ENCODE results near the gene MRPL12.

The MRPL12 gene

DNA sequence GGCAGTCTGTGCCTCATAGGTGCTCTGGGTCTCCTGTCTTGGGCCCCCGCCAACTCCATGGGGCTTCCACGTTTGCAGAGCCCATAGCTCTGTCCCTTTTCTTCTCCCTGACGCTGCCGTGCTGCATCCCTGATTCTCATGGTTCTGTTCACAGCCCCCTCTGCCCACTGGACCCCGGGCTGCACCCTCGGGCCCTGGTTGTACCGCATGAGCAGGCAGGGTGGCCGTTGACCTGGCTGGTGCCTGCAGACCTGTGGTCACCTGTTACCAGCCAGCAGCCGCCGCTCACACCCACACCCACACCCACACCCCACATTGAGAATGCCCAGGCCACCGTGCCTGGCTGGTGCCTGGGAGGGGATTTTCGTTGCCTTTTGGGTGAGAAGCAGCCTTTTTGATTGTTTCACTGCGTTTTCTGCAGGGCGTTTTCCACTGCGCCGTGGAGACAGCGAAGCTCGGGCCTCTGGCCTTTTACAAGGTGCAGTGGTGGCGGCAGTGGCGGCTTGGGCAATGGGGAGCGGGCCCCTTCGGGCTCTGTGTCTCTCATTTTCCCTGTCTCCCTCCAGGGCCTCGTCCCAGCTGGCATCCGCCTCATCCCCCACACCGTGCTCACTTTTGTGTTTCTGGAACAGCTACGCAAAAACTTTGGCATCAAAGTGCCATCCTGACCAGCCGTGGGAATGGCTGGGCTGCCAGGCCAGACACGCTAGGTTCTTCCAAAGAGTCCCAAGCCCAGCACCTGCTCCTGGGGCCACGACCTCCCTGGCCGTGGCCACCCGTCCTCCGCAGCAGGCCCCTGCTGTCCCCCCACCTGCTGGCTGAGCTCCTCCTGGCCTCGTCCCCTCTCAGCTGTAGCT is 16.5 kb downstream of the MRPL12 start:
- Histone ChIP-seq H3K27ac (ENCODE audit: low read depth, low read length, poor library complexity, severe bottlenecking) (no peak overlapping the region), H3K9ac (ENCODE audit: low read length) (no peak overlapping the region)

DNA sequence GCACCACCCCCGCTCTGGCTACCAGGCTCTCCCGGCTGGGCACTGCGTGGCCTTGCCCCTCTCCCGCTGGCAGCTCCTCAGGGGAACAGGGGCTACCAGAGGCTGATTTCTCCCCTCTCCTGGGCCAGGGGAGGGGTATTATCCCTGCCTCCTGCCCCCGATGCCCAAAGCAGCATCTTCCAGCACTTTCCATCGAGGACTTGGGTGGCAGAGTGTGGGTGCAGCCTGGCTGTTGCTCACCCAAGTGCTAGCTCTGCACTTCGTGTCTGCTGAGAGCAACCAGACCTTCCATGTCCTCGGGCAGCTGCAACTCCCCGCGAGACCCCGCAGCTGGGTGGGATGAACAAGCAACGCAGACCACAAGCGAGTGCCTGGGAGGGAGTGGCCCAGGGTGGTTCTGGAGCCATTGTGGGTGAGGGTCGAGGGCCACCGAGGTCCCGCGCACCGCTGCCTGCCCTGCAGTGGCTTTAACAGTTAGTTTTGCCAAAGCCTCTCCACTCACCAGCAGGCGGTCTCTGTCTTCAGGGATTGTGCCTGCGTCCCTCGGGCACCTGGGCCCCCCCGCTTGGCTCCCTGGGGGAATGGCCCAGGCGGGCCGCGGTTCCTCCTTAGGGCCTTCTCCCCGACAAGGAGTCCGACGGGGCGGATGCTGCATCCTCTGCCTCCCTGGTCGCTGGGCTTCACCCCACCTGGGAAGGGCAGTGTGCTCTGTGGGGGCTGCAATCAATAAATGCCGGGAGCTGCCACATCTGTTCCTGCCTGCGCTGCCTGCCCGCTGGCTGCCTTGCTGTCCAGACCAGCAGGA is 17.3 kb downstream of the MRPL12 start:
- H3K9ac ChIP-seq (ENCODE audit: low read length): no peak overlapping the region
- no peaks in the 10 kb centered on the region for H4K20me1 ChIP-seq (ENCODE audit: insufficient read depth, low read length)
- H3K27me3 ChIP-seq (ENCODE audit: insufficient read depth, low read length): no peaks in the 10 kb centered on the region
- H3K9me3 ChIP-seq (ENCODE audit: low read length): no peaks in the 10 kb centered on the region
- H3K4me1 ChIP-seq (ENCODE audit: insufficient read depth, low read length, severe bottlenecking): peaks cover 2% of the 10 kb centered on the region
- TF ChIP-seq, protein P1, sequence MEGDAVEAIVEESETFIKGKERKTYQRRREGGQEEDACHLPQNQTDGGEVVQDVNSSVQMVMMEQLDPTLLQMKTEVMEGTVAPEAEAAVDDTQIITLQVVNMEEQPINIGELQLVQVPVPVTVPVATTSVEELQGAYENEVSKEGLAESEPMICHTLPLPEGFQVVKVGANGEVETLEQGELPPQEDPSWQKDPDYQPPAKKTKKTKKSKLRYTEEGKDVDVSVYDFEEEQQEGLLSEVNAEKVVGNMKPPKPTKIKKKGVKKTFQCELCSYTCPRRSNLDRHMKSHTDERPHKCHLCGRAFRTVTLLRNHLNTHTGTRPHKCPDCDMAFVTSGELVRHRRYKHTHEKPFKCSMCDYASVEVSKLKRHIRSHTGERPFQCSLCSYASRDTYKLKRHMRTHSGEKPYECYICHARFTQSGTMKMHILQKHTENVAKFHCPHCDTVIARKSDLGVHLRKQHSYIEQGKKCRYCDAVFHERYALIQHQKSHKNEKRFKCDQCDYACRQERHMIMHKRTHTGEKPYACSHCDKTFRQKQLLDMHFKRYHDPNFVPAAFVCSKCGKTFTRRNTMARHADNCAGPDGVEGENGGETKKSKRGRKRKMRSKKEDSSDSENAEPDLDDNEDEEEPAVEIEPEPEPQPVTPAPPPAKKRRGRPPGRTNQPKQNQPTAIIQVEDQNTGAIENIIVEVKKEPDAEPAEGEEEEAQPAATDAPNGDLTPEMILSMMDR (IDR thresholded peaks at IDR 0.05; ENCODE audit: low read length): no peak
- TF ChIP-seq EZH2 (IDR thresholded peaks at IDR 0.05; ENCODE audit: borderline replicate concordance, low read length): no peak
- H2AFZ ChIP-seq (ENCODE audit: low read length): no peak overlapping the region
- no peak overlapping the region for H3K4me3 ChIP-seq (ENCODE audit: low read depth, low read length, poor library complexity, severe bottlenecking)
- H3K27ac ChIP-seq (ENCODE audit: low read depth, low read length, poor library complexity, severe bottlenecking): no peak overlapping the region
- H3F3A ChIP-seq (ENCODE audit: insufficient read depth, low read length): no peaks in the 10 kb centered on the region
- no peaks in the 10 kb centered on the region for H3K79me2 ChIP-seq (ENCODE audit: insufficient read depth, low read length)
- no peaks in the 10 kb centered on the region for H3K9me2 ChIP-seq (ENCODE audit: low read depth, low read length)
- H3K36me3 ChIP-seq (ENCODE audit: insufficient read depth, low read length): peaks cover 14% of the 10 kb centered on the region; the same call in 1 of the 2 replicates
- H3K4me2 ChIP-seq (ENCODE audit: low read length): no peak overlapping the region

More for the DNA sequence above, 16.5 kb downstream of the MRPL12 start:
- no peaks in the 10 kb centered on the region for H3K9me2 ChIP-seq (ENCODE audit: low read depth, low read length)
- no peaks in the 10 kb centered on the region for H3F3A ChIP-seq (ENCODE audit: insufficient read depth, low read length)
- H3K9me3 ChIP-seq (ENCODE audit: low read length): no peaks in the 10 kb centered on the region
- no peaks in the 10 kb centered on the region for H3K27me3 ChIP-seq (ENCODE audit: insufficient read depth, low read length)
- no peak overlapping the region for H3K4me2 ChIP-seq (ENCODE audit: low read length)
- H3K79me2 ChIP-seq (ENCODE audit: insufficient read depth, low read length): no peaks in the 10 kb centered on the region
- no peaks in the 10 kb centered on the region for H3K4me1 ChIP-seq (ENCODE audit: insufficient read depth, low read length, severe bottlenecking)
- peaks cover 14% of the 10 kb centered on the region; the same call in 1 of the 2 replicates for H3K36me3 ChIP-seq (ENCODE audit: insufficient read depth, low read length)
- no peak overlapping the region for H2AFZ ChIP-seq (ENCODE audit: low read length)
- H4K20me1 ChIP-seq (ENCODE audit: insufficient read depth, low read length): no peaks in the 10 kb centered on the region
- TF ChIP-seq, protein P1 (IDR thresholded peaks at IDR 0.05; ENCODE audit: low read length): no peak
- TF ChIP-seq EZH2 (IDR thresholded peaks at IDR 0.05; ENCODE audit: borderline replicate concordance, low read length): no peak
- H3K4me3 ChIP-seq (ENCODE audit: low read depth, low read length, poor library complexity, severe bottlenecking): no peak overlapping the region

DNA sequence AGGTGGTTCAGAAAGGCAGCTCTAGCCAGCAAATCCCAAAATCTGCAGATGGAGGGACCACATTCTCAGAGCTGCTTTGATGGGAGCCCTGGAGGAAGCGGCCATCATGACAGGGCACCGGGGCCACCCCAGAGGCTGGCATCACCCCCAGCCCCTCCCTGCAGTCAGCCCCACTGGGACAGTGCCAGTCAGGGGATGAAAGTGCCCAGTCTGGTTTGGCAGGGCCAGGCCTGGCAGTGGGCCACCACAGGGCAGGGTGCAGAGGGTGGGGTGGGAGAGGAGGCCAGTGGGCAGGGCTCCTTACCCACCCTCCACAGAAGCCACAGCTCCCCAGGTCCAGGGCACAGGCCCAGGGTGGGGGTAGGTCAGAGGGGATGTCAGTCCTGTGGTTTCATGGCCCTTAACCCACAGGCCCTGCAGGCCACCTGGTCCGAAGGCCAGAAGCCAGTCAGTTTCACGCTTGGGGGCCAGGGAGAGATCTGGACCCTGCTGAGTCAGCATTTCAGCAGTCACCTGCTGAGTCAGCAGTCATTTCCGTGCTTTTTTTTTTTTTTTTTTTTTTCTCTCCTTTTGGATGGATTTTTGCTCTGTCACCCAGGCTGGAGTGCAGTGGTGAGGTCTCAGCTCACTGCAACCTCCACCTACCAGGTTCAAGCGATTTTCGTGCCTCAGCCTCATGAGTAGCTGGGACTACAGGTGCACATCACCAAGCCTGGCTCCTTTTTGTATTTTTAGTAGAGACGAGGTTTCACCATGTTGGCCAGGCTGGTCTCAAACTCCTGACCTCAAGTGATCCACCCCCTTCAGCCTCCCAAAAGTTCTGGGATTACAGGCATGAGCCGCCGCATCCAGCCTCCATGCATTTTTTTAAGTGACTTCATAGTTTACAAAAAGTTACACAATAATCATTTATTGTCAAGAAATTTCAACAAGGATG is 19.3 kb downstream of the MRPL12 start:
- H2AFZ ChIP-seq (ENCODE audit: low read length): no peak overlapping the region
- H3K9me2 ChIP-seq (ENCODE audit: low read depth, low read length): no peaks in the 10 kb centered on the region
- no peaks in the 10 kb centered on the region for H4K20me1 ChIP-seq (ENCODE audit: insufficient read depth, low read length)
- no peak overlapping the region for H3K4me2 ChIP-seq (ENCODE audit: low read length)
- TF ChIP-seq EZH2 (IDR thresholded peaks at IDR 0.05; ENCODE audit: borderline replicate concordance, low read length): no peak
- TF ChIP-seq, protein P1 (IDR thresholded peaks at IDR 0.05; ENCODE audit: low read length): no peak
- H3K9me3 ChIP-seq (ENCODE audit: low read length): no peaks in the 10 kb centered on the region
- no peaks in the 10 kb centered on the region; the same call in 1 of the 2 replicates for H3K27me3 ChIP-seq (ENCODE audit: insufficient read depth, low read length)
- H3K27ac ChIP-seq (ENCODE audit: low read depth, low read length, poor library complexity, severe bottlenecking): no peak overlapping the region
- no peaks in the 10 kb centered on the region for H3K79me2 ChIP-seq (ENCODE audit: insufficient read depth, low read length)
- H3F3A ChIP-seq (ENCODE audit: insufficient read depth, low read length): no peaks in the 10 kb centered on the region
- H3K9ac ChIP-seq (ENCODE audit: low read length): no peak overlapping the region
- peaks cover 4% of the 10 kb centered on the region for H3K4me1 ChIP-seq (ENCODE audit: insufficient read depth, low read length, severe bottlenecking)
- no peak overlapping the region for H3K4me3 ChIP-seq (ENCODE audit: low read depth, low read length, poor library complexity, severe bottlenecking)
- H3K36me3 ChIP-seq (ENCODE audit: insufficient read depth, low read length): peaks cover 14% of the 10 kb centered on the region; the same call in 1 of the 2 replicates

All from OCI-LY1 (cell line).